CD4-positive, CD25-positive, alpha-beta regulatory T cell (primary cell): Measurements from ENCODE around the gene ME1. TPM values are rescaled to one million over a fixed set of nuclear protein-coding genes. Genes with fewer than 3 reads are reported as not detected.

Source experiments
- ATAC-seq, 2 donors: fragments of 150-1000 bp; cut with Tn5 transposase; one replicate each; pipeline ENCODE4 v1.10.0; 2021; ENCODE audit warnings: low read depth in 2 of 2, moderate number of reproducible peaks in 2 of 2, moderate library complexity in 1 of 2
- DNase-seq, 3 donors: peaks; one replicate each; pipeline versions ENCODE4 v3.0.0 to v3.0.0-alpha.2; 2012 to 2022; ENCODE audit warnings: mixed read lengths in 1 of 3
- H3K27ac ChIP-seq: one replicate; pipeline ENCODE4 v1.7.0; 2013; ENCODE audit warnings: mild to moderate bottlenecking, low read length; ENCODE audit not compliant: insufficient read depth, poor library complexity, severe bottlenecking
- H3K27me3 ChIP-seq: one replicate; pipeline ENCODE4 v1.7.0; 2013; ENCODE audit warnings: low read length; ENCODE audit not compliant: control insufficient read depth, insufficient read depth
- H3K36me3 ChIP-seq: one replicate; pipeline ENCODE4 v1.7.0; 2013; ENCODE audit warnings: mild to moderate bottlenecking, low read length, moderate library complexity; ENCODE audit not compliant: control insufficient read depth, insufficient read depth
- H3K4me1 ChIP-seq: 2 replicates; pipeline ENCODE4 v1.7.0; 2013; ENCODE audit warnings: mild to moderate bottlenecking, low read length; ENCODE audit not compliant: insufficient read depth, control insufficient read depth, poor library complexity, severe bottlenecking
- H3K4me3 ChIP-seq: one replicate; pipeline ENCODE4 v1.7.0; 2013; ENCODE audit warnings: low read depth, mild to moderate bottlenecking, low read length, moderate library complexity
- H3K9me3 ChIP-seq, 2 experiments: 1 replicate in 1 of 2; 2 replicates in 1 of 2; pipeline ENCODE4 v1.7.0; 2013; ENCODE audit warnings: low read length in 2 of 2, mild to moderate bottlenecking in 1 of 2, moderate library complexity in 1 of 2; ENCODE audit not compliant: control insufficient read depth in 2 of 2
- H3K27ac Mint-ChIP-seq, 3 donors: one replicate each; pipeline ENCODE4 v1.8.0; 2020 to 2022; ENCODE audit warnings: mild to moderate bottlenecking in 3 of 3, mixed read lengths in 3 of 3, moderate library complexity in 2 of 3
- H3K27me3 Mint-ChIP-seq: one replicate; pipeline ENCODE4 v1.8.0; 2022; ENCODE audit warnings: mild to moderate bottlenecking, mixed read lengths
- H3K36me3 Mint-ChIP-seq: one replicate; pipeline ENCODE4 v1.8.0; 2020; ENCODE audit warnings: mixed read lengths
- H3K4me1 Mint-ChIP-seq, 4 donors: one replicate each; pipeline ENCODE4 v1.8.0; 2020 to 2022; ENCODE audit warnings: mixed read lengths in 4 of 4, mild to moderate bottlenecking in 1 of 4
- H3K4me3 Mint-ChIP-seq, 4 donors: one replicate each; pipeline ENCODE4 v1.8.0; 2020 to 2022; ENCODE audit warnings: mild to moderate bottlenecking in 4 of 4, mixed read lengths in 4 of 4, moderate library complexity in 3 of 4
- H3K9me3 Mint-ChIP-seq, 7 donors: one replicate each; pipeline ENCODE4 v1.8.0; 2020 to 2022; ENCODE audit warnings: mixed read lengths in 7 of 7, mild to moderate bottlenecking in 3 of 7, moderate library complexity in 2 of 7
- polyA plus RNA-seq, 4 donors: library from polyadenylated mRNA; unstranded; fragments of 300-500 nt; fragmentation: Illumina TruSeq; gene quantifications; one replicate each; pipeline ENCODE4 v1.2.3, GENCODE V29; 2021
- total RNA-seq: library from RNA; stranded (reverse); gene quantifications from one replicate; pipeline ENCODE4 v1.2.3, GENCODE V29; 2022

The ME1 gene
- total and polyA plus RNA-seq, 5 donors from 2014 or later: not detected

- Mint-ChIP-seq H3K27ac (no peak overlapping the region), H3K4me3 (no peak overlapping the region), H3K9me3 (no peaks in the 10 kb centered on the region), H3K36me3 (peaks cover 45% of the 10 kb centered on the region), H3K27me3 (no peaks in the 10 kb centered on the region), H3K4me1 (peaks cover 0 to 28% (median 10%) of the 10 kb centered on the region in 4 donors)
- no peaks in the 10 kb centered on the region for H3K9me3 ChIP-seq
- no peaks in the 10 kb centered on the region for H3K27me3 ChIP-seq
- H3K27ac ChIP-seq: no peak overlapping the region
- H3K4me1 ChIP-seq: no peaks in the 10 kb centered on the region
- no peak for ATAC-seq
- no peak overlapping the region for H3K4me3 ChIP-seq
- DNase-seq: no peak
- H3K36me3 ChIP-seq: peaks cover 40% of the 10 kb centered on the region
Observed at GRCh38 chr6:83182114-83182513, 248.7 kb downstream of the ME1 start.

- Histone ChIP-seq H3K27me3 (no peaks in the 10 kb centered on the region), H3K4me1 (no peaks in the 10 kb centered on the region), H3K4me3 (no peak overlapping the region), H3K36me3 (peaks cover 46% of the 10 kb centered on the region), H3K27ac (no peak overlapping the region), H3K9me3 (no peaks in the 10 kb centered on the region)
- Mint-ChIP-seq H3K9me3 (no peaks in the 10 kb centered on the region), H3K27ac (peak overlapping the region in 1 of 3 donors; percentile 16), H3K36me3 (peaks cover 39% of the 10 kb centered on the region), H3K4me3 (no peak overlapping the region), H3K27me3 (no peaks in the 10 kb centered on the region), H3K4me1 (peaks cover 0 to 28% (median 8%) of the 10 kb centered on the region in 4 donors)
- ATAC-seq (no peak), DNase-seq (no peak)
Observed at GRCh38 chr6:83180426-83180950, 250.4 kb downstream of the ME1 start.

DNA sequence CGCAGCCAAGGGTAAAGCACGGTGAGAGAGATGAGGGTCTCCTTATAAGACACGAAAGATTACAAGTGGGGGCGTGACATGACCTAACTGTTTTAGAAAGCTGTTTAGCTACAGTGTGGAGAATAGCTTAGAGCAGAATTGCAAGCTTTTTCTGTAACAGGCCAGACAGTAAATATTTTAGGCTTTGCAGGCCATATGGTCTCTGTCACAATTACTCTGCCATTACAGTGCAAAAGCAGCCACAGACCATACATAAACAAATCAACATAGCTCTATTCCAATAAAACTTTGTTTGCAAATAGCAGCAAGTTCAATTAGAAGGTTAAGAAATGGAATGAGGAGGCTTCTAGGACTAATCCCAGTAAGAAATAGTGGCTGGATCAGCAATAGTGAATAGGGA is 254.6 kb downstream of the ME1 start:
- Histone ChIP-seq H3K4me3 (no peak overlapping the region), H3K27me3 (no peaks in the 10 kb centered on the region), H3K4me1 (no peaks in the 10 kb centered on the region), H3K27ac (no peak overlapping the region), H3K36me3 (peaks cover 58% of the 10 kb centered on the region), H3K9me3 (no peaks in the 10 kb centered on the region)
- ATAC-seq: no peak
- H3K36me3 Mint-ChIP-seq: peaks cover 31% of the 10 kb centered on the region
- no peak for DNase-seq
- peaks cover 0 to 23% (median 1%) of the 10 kb centered on the region in 4 donors for H3K4me1 Mint-ChIP-seq
- no peaks in the 10 kb centered on the region for H3K27me3 Mint-ChIP-seq
- H3K4me3 Mint-ChIP-seq: no peak overlapping the region
- no peak overlapping the region for H3K27ac Mint-ChIP-seq
- H3K9me3 Mint-ChIP-seq: no peaks in the 10 kb centered on the region

- Mint-ChIP-seq H3K9me3 (no peaks in the 10 kb centered on the region), H3K27me3 (no peaks in the 10 kb centered on the region), H3K4me3 (no peak overlapping the region), H3K36me3 (peaks cover 65% of the 10 kb centered on the region), H3K27ac (peak overlapping the region in 1 of 3 donors; percentile 67), H3K4me1 (peaks cover 0 to 5% (median 1%) of the 10 kb centered on the region in 4 donors)
- Histone ChIP-seq H3K36me3 (peaks cover 89% of the 10 kb centered on the region), H3K27me3 (no peaks in the 10 kb centered on the region), H3K9me3 (no peaks in the 10 kb centered on the region), H3K4me3 (no peak overlapping the region), H3K4me1 (no peaks in the 10 kb centered on the region), H3K27ac (no peak overlapping the region)
- no peak for DNase-seq
- no peak for ATAC-seq
Observed at GRCh38 chr6:83169511-83169910, 261.3 kb downstream of the ME1 start.

GRCh38 chr6:83169106-83169505 is 261.7 kb downstream of the ME1 start:
- H3K4me1 Mint-ChIP-seq: peaks cover 0 to under 1% (median under 1%) of the 10 kb centered on the region in 4 donors
- no peaks in the 10 kb centered on the region for H3K9me3 Mint-ChIP-seq
- DNase-seq (no peak), ATAC-seq (no peak)
- H3K27me3 ChIP-seq: no peaks in the 10 kb centered on the region
- no peaks in the 10 kb centered on the region for H3K27me3 Mint-ChIP-seq
- H3K36me3 Mint-ChIP-seq: peaks cover 67% of the 10 kb centered on the region
- H3K4me3 ChIP-seq: no peak overlapping the region
- peaks cover 89% of the 10 kb centered on the region for H3K36me3 ChIP-seq
- H3K27ac Mint-ChIP-seq: no peak overlapping the region
- no peak overlapping the region for H3K4me3 Mint-ChIP-seq
- H3K9me3 ChIP-seq: no peaks in the 10 kb centered on the region
- no peaks in the 10 kb centered on the region for H3K4me1 ChIP-seq
- no peak overlapping the region for H3K27ac ChIP-seq

- H3K4me3 ChIP-seq: no peak overlapping the region
- no peaks in the 10 kb centered on the region for H3K27me3 Mint-ChIP-seq
- no peaks in the 10 kb centered on the region for H3K4me1 ChIP-seq
- ATAC-seq (no peak), DNase-seq (no peak)
- H3K36me3 ChIP-seq: peaks cover 87% of the 10 kb centered on the region
- H3K9me3 ChIP-seq: no peaks in the 10 kb centered on the region
- H3K36me3 Mint-ChIP-seq: peaks cover 67% of the 10 kb centered on the region
- no peaks in the 10 kb centered on the region for H3K27me3 ChIP-seq
- no peak overlapping the region for H3K27ac Mint-ChIP-seq
- H3K9me3 Mint-ChIP-seq: no peaks in the 10 kb centered on the region
- no peak overlapping the region for H3K4me3 Mint-ChIP-seq
- no peaks in the 10 kb centered on the region for H3K4me1 Mint-ChIP-seq
- no peak overlapping the region for H3K27ac ChIP-seq
Observed at GRCh38 chr6:83168556-83168955, 262.3 kb downstream of the ME1 start.

DNA sequence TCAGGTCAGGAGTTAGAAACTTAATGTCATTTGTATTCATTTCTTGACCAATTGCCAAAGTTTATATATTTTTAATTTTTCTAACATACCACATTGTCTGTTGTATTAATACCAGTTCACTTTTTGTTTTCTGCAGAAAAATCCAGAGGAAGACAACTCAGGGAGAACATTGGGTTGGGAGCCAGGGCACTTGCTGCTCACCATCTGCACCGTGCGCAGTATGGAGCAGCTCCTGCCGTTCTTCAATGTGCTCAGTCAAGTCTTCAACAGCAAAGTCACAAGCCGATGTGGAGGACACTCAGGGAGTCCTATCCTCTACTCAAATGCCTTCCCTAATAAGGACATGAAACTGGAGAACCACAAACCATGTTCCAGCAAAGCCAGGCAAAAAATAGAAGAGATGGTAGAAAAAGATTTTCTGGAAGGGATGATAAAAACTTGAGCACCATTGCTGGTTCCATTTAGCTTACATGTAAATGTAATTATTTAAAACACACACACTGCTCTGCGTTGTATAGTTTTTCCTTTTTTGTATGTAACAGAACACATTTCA is 263.0 kb downstream of the ME1 start:
- peaks cover 83% of the 10 kb centered on the region for H3K36me3 ChIP-seq
- no peaks in the 10 kb centered on the region for H3K4me1 ChIP-seq
- H3K27me3 ChIP-seq: no peaks in the 10 kb centered on the region
- H3K4me3 Mint-ChIP-seq: no peak overlapping the region
- H3K9me3 Mint-ChIP-seq: no peaks in the 10 kb centered on the region
- ATAC-seq (no peak), DNase-seq (no peak)
- no peaks in the 10 kb centered on the region for H3K27me3 Mint-ChIP-seq
- peaks cover 65% of the 10 kb centered on the region for H3K36me3 Mint-ChIP-seq
- no peak overlapping the region for H3K4me3 ChIP-seq
- no peak overlapping the region for H3K27ac ChIP-seq
- H3K4me1 Mint-ChIP-seq: no peaks in the 10 kb centered on the region
- no peak overlapping the region for H3K27ac Mint-ChIP-seq
- no peaks in the 10 kb centered on the region for H3K9me3 ChIP-seq
